Measurements from ENCODE around the gene TYW3. TPM values are rescaled to one million over a fixed set of nuclear protein-coding genes. Genes with fewer than 3 reads are reported as not detected.
"Not testable (repeated sequence)": the region's sequence is repeated elsewhere in the genome, so short reads cannot be mapped to it uniquely, and the experiment has no call there.

The TYW3 gene
- total and polyA plus RNA-seq, 2 donors (not counting 1 experiment from before 2014, with no cell fraction given) = 6.9 to 22.6 TPM

GRCh38 chr1:74732071-74732946, 643 bp upstream of the TYW3 start:
- peaks cover 24% of the 10 kb centered on the region for H3K79me2 ChIP-seq (ENCODE audit: control insufficient read depth, insufficient read depth, low read length)

GRCh38 chr1:74733604-74734484, 892 bp downstream of the TYW3 start:
- H3K79me2 ChIP-seq (ENCODE audit: control insufficient read depth, insufficient read depth, low read length) = peaks cover 32% of the 10 kb centered on the region
- peak overlapping the region; percentile 77 for H3K9ac ChIP-seq (ENCODE audit: low read length)
- intact Hi-C loops (cut with micrococcal nuclease) = loop anchor here (1.0 to 2.0 kb wide), 2 partner anchors 81 to 536 kb away; partner anchors contain the start of genes FPGT and LRRIQ3
- H2AFZ ChIP-seq (ENCODE audit: insufficient read depth, low read depth, low read length, poor library complexity, severe bottlenecking) = peak overlapping the region; percentile 84
- Mint-ChIP-seq H3K9me3 (ENCODE audit: insufficient read depth) (no peaks in the 10 kb centered on the region), H3K27ac (peak overlapping the region; percentile 97), H3K4me3 (peak overlapping the region; percentile 98), H3K4me1 (peaks cover 31% of the 10 kb centered on the region), H3K27me3 (no peaks in the 10 kb centered on the region)
- ATAC-seq (ENCODE audit: low read depth) (peak; percentile 60), DNase-seq (peak; percentile 76)
- ChIA-PET POLR2A (no interaction called here), CTCF (interaction anchor here (0.5 to 2.4 kb wide), 8 partner anchors 11 to 1420 kb away, joined by 3 to 14 read pairs (median 3); partner anchors contain the start of gene LHX8)
- H4K20me1 ChIP-seq (ENCODE audit: control insufficient read depth, insufficient read depth, low read length, poor library complexity, severe bottlenecking) = peaks cover 16% of the 10 kb centered on the region
- 45% methylated on average over 6 of the region's 11 CpGs for WGBS (ENCODE audit: insufficient coverage)
- no peaks in the 10 kb centered on the region for H3K9me3 ChIP-seq (ENCODE audit: control extremely low read depth in 1 of 3, control insufficient read depth in 2 of 3, insufficient read depth in 1 of 3, low read length in 2 of 3)
- peak overlapping the region; percentile 88 for H3K4me2 ChIP-seq (replicated peaks; ENCODE audit: low read depth, low read length, poor library complexity, severe bottlenecking)
- H3K36me3 ChIP-seq (replicated peaks in 1 of 2; ENCODE audit: control extremely low read depth in 1 of 2, control insufficient read depth in 1 of 2, extremely low read depth in 1 of 2, insufficient read depth in 2 of 2, low read length in 1 of 2) = peaks cover 5 to 17% of the 10 kb centered on the region in 2 experiments
- no peaks in the 10 kb centered on the region for H3K27me3 ChIP-seq (replicated peaks in 1 of 4; ENCODE audit: control extremely low read depth in 1 of 4, control insufficient read depth in 3 of 4, insufficient read depth in 4 of 4, low read length in 3 of 4)
- peak overlapping the region; percentile 71 to 96 (median 78) for H3K4me3 ChIP-seq (ENCODE audit: control extremely low read depth in 1 of 5, extremely low read depth in 1 of 5, insufficient read depth in 1 of 5, low read depth in 2 of 5, low read length in 4 of 5)
- peaks cover 9 to 15% of the 10 kb centered on the region in 2 donors for H3K4me1 ChIP-seq (ENCODE audit: control insufficient read depth in 2 of 2, insufficient read depth in 2 of 2, low read length in 2 of 2)
- TF ChIP-seq EZH2 (IDR thresholded peaks at IDR 0.05; ENCODE audit: borderline replicate concordance, insufficient read depth, low read depth, low read length, poor library complexity, severe bottlenecking) = no peak
- peak; percentile 82 for TF ChIP-seq CTCF (IDR thresholded peaks at IDR 0.05)
- peak overlapping the region; percentile 73 for H3K27ac ChIP-seq (ENCODE audit: low read length in 2 of 2)

More at GRCh38 chr1:74732071-74732946, 643 bp upstream of the TYW3 start:
- H3K9me3 ChIP-seq (ENCODE audit: control extremely low read depth in 1 of 3, control insufficient read depth in 2 of 3, insufficient read depth in 1 of 3, low read length in 2 of 3); H3K36me3 ChIP-seq (replicated peaks in 1 of 2; ENCODE audit: control extremely low read depth in 1 of 2, control insufficient read depth in 1 of 2, extremely low read depth in 1 of 2, insufficient read depth in 2 of 2, low read length in 1 of 2); POLR2A ChIA-PET; H3K27me3 ChIP-seq (replicated peaks in 1 of 4; ENCODE audit: control extremely low read depth in 1 of 4, control insufficient read depth in 3 of 4, insufficient read depth in 4 of 4, low read length in 3 of 4); H3K9me3 Mint-ChIP-seq (ENCODE audit: insufficient read depth); H3K27me3 Mint-ChIP-seq: not testable (repeated sequence)
- H3K4me2 ChIP-seq (replicated peaks; ENCODE audit: low read depth, low read length, poor library complexity, severe bottlenecking) = peak overlapping the region; percentile 88
- peak; percentile 8 for ATAC-seq (ENCODE audit: low read depth)
- 4% methylated on average over 11 of the region's 17 CpGs for WGBS (ENCODE audit: insufficient coverage)
- H3K27ac ChIP-seq (ENCODE audit: low read length in 2 of 2) = peak overlapping the region; percentile 73
- peak overlapping the region; percentile 84 for H2AFZ ChIP-seq (ENCODE audit: insufficient read depth, low read depth, low read length, poor library complexity, severe bottlenecking)
- H3K4me3 ChIP-seq (ENCODE audit: control extremely low read depth in 1 of 5, extremely low read depth in 1 of 5, insufficient read depth in 1 of 5, low read depth in 2 of 5, low read length in 4 of 5) = peak overlapping the region; percentile 71 to 96 (median 78)
- H3K4me1 ChIP-seq (ENCODE audit: control insufficient read depth in 2 of 2, insufficient read depth in 2 of 2, low read length in 2 of 2) = peaks cover 9 to 15% of the 10 kb centered on the region in 2 donors
- Mint-ChIP-seq H3K27ac (peak overlapping the region; percentile 97), H3K4me3 (peak overlapping the region; percentile 98), H3K4me1 (peaks cover 31% of the 10 kb centered on the region)
- H4K20me1 ChIP-seq (ENCODE audit: control insufficient read depth, insufficient read depth, low read length, poor library complexity, severe bottlenecking) = peaks cover 12% of the 10 kb centered on the region
- H3K9ac ChIP-seq (ENCODE audit: low read length) = peak overlapping the region; percentile 77
- CTCF ChIA-PET = interaction anchor here (1.1 to 2.4 kb wide), 2 partner anchors 13 to 43 kb away, joined by 3 to 14 read pairs; no protein-coding TSS in a partner anchor
- intact Hi-C loops (cut with micrococcal nuclease) = loop anchor here (2.0 kb wide), 1 partner anchor 80 kb away; no protein-coding TSS in a partner anchor
- DNase-seq = peak; percentile 30
